Left ventricle myocardium inferior (tissue), 1 donor: ENCODE results near the gene SSNA1. TPM values are rescaled to one million over a fixed set of nuclear protein-coding genes. Genes with fewer than 3 reads are reported as not detected.

Experiments used
- DNase-seq: peaks from one replicate; pipeline ENCODE4 v3.0.0-alpha.2; 2020
- H3K27ac ChIP-seq: fragments of 200-600 bp; replicated peaks from 2 replicates; pipeline ENCODE4 v1.8.0; 2021
- H3K27me3 ChIP-seq: fragments of 200-600 bp; 2 replicates; pipeline ENCODE4 v1.8.0; 2021; ENCODE audit warnings: low read depth
- H3K36me3 ChIP-seq: fragments of 200-600 bp; 2 replicates; pipeline ENCODE4 v1.8.0; 2021
- H3K4me1 ChIP-seq: fragments of 200-600 bp; 2 replicates; pipeline ENCODE4 v1.8.0; 2021
- H3K4me3 ChIP-seq: fragments of 200-600 bp; 2 replicates; pipeline ENCODE4 v1.8.0; 2021; ENCODE audit warnings: mild to moderate bottlenecking, moderate library complexity
- H3K9me3 ChIP-seq: fragments of 200-600 bp; replicated peaks from 2 replicates; pipeline ENCODE4 v1.8.0; 2021
- CTCF ChIP-seq: fragments of 200-600 bp; IDR thresholded peaks from 2 replicates; pipeline ENCODE4 v1.8.0; 2021; ENCODE audit warnings: antibody characterized with exemption, mild to moderate bottlenecking, borderline replicate concordance
- intact Hi-C: fragments of 100-400 bp; cut with micrococcal nuclease; formaldehyde crosslinking; loops from one replicate; pipeline ENCODE4 v1.11.0; 2022
- total RNA-seq: library from RNA; stranded (reverse); fragmentation: NEBNext Ultra II Directional; extraction: Animal tissue kit (Norgen Biotek cat#: 25700); gene quantifications from one replicate; pipeline ENCODE4 v1.2.1, GENCODE V29; 2021
- donor health status: DM: no; HTN: yes; CAD: no; lungs with severe emphysema.

SSNA1 gene
- total RNA-seq, 1 donor from 2014 or later: 72.3 TPM

GRCh38 chr9:137214620-137215019 lies 26.1 kb downstream of the SSNA1 start:
- no peak for TF ChIP-seq CTCF
- intact Hi-C loops: no loop called here
- Histone ChIP-seq H3K9me3 (no peaks in the 10 kb centered on the region), H3K4me3 (no peak overlapping the region), H3K36me3 (peaks cover 15% of the 10 kb centered on the region), H3K27me3 (no peaks in the 10 kb centered on the region), H3K27ac (no peak overlapping the region), H3K4me1 (peaks cover 28% of the 10 kb centered on the region)
- no peak for DNase-seq

- Histone ChIP-seq H3K27ac (no peak overlapping the region), H3K4me3 (no peak overlapping the region), H3K9me3 (no peaks in the 10 kb centered on the region), H3K27me3 (no peaks in the 10 kb centered on the region), H3K36me3 (peaks cover 15% of the 10 kb centered on the region), H3K4me1 (peaks cover 29% of the 10 kb centered on the region)
- TF ChIP-seq CTCF: no peak
- DNase-seq: no peak
- intact Hi-C loops: no loop called here
Observed at GRCh38 chr9:137215196-137215986, 26.9 kb downstream of the SSNA1 start.

- H3K4me1 ChIP-seq: peaks cover 37% of the 10 kb centered on the region
- no peaks in the 10 kb centered on the region for H3K9me3 ChIP-seq
- no peak for DNase-seq
- no peak overlapping the region for H3K27ac ChIP-seq
- H3K4me3 ChIP-seq: no peak overlapping the region
- intact Hi-C loops: no loop called here
- no peaks in the 10 kb centered on the region for H3K27me3 ChIP-seq
- no peak for TF ChIP-seq CTCF
- H3K36me3 ChIP-seq: peaks cover 15% of the 10 kb centered on the region
Observed at GRCh38 chr9:137216188-137216965, 27.9 kb downstream of the SSNA1 start.

- no peak for TF ChIP-seq CTCF
- no peaks in the 10 kb centered on the region for H3K9me3 ChIP-seq
- no peaks in the 10 kb centered on the region for H3K27me3 ChIP-seq
- peaks cover 45% of the 10 kb centered on the region for H3K4me1 ChIP-seq
- peak overlapping the region; percentile 66 for H3K27ac ChIP-seq
- peak; percentile 75 for DNase-seq
- peak overlapping the region; percentile 59 for H3K4me3 ChIP-seq
- intact Hi-C loops: no loop called here
- H3K36me3 ChIP-seq: peaks cover 15% of the 10 kb centered on the region
Observed at GRCh38 chr9:137217276-137218211, 29.1 kb downstream of the SSNA1 start.

GRCh38 chr9:137218212-137218753 lies 29.8 kb downstream of the SSNA1 start:
- H3K27me3 ChIP-seq: no peaks in the 10 kb centered on the region
- H3K27ac ChIP-seq: peak overlapping the region; percentile 66
- TF ChIP-seq CTCF: no peak

More at GRCh38 chr9:137218212-137218753, 29.8 kb downstream of the SSNA1 start:
- Histone ChIP-seq H3K9me3 (no peaks in the 10 kb centered on the region), H3K36me3 (peaks cover 15% of the 10 kb centered on the region), H3K4me3 (peak overlapping the region; percentile 59), H3K4me1 (peaks cover 52% of the 10 kb centered on the region)
- DNase-seq: no peak
- intact Hi-C loops: no loop called here
